ENCODE results near the gene ANKZF1.
"Not testable (repeated sequence)": the region's sequence is repeated elsewhere in the genome, so short reads cannot be mapped to it uniquely, and the experiment has no call there.

ANKZF1 gene, protein sequence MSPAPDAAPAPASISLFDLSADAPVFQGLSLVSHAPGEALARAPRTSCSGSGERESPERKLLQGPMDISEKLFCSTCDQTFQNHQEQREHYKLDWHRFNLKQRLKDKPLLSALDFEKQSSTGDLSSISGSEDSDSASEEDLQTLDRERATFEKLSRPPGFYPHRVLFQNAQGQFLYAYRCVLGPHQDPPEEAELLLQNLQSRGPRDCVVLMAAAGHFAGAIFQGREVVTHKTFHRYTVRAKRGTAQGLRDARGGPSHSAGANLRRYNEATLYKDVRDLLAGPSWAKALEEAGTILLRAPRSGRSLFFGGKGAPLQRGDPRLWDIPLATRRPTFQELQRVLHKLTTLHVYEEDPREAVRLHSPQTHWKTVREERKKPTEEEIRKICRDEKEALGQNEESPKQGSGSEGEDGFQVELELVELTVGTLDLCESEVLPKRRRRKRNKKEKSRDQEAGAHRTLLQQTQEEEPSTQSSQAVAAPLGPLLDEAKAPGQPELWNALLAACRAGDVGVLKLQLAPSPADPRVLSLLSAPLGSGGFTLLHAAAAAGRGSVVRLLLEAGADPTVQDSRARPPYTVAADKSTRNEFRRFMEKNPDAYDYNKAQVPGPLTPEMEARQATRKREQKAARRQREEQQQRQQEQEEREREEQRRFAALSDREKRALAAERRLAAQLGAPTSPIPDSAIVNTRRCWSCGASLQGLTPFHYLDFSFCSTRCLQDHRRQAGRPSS

DNA sequence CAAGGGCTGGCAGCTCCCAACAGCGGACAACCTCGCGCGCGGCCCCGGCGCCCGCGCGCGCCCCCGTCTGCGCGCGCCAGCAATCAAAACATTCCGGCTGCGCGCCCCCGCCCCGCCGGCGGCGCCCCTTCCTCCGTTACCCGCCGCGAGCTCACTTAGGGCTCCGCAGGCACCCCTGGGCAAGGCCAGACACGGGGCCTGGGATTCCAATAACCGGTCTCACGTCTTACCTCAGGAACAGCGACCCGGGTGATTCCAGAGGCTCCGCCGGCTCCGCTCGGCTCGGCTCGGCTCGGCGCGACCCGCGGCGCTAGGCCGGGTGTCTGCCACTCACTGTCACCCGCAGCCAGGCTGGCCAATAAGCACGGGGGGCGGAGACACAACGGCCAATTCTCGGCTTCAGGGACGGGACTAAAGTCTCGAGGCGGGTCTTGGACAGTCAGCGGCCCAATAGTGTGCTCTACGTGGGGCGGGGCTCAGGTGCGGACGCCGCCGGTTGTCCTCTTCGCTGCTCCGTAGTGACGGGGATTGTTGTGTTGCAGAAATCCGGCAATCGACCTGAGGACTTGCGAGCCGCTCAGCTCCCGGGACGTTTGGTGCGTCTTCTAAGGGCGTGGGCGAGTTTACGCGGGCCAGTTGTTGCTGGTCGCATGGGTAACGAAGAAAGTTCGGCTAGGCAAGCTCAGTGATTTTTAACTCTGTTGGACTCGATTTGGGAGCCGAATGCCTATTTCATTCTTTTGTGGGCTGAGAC, at the start of gene ANKZF1, which contains the start of gene ATG9A:
ANKZF1 (plus strand) TSS at position 502 of the 754 bp plus-strand sequence. CDS start 452 bp downstream, outside the sequence.
ATG9A (minus strand) TSS at position 332 of the 754 bp plus-strand sequence. CDS start 1,612 bp downstream, outside the sequence.
- Mint-ChIP-seq H3K27ac (peak within 1 kb of the TSS; percentile 98), H3K36me3 (peaks cover 6% of the 10 kb centered on the region), H3K4me3 (peak within 1 kb of the TSS; percentile 96), H3K9me3 (ENCODE audit: low read depth) (no peaks in the 10 kb centered on the region), H3K27me3 (no peaks in the 10 kb centered on the region), H3K4me1 (ENCODE audit: low read depth) (peaks cover 57% of the 10 kb centered on the region)

DNA sequence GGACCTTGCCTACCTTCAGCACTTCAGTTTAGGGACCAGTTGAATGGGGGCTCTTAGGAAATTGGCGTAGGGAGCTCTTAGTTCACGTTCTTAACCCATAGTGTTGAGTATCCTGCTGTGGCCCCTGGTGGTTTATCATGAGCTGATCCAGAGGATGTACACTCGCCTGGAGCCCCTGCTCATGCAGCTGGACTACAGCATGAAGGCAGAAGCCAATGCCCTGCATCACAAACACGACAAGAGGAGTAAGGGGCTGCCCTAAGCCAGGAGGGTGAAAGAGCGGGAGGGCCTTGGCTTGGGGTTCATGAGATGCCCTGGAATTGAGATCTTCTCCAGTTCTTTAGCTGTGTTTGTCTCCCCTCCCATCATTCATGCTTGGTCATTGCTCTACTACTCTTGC, 48.6 kb upstream of the ANKZF1 start:
- H3K4me1 Mint-ChIP-seq (ENCODE audit: low read depth) = peaks cover 48% of the 10 kb centered on the region
- H3K4me3 Mint-ChIP-seq = peak overlapping the region; percentile 27
- H3K27ac Mint-ChIP-seq = peak overlapping the region; percentile 31
- no peaks in the 10 kb centered on the region for H3K9me3 Mint-ChIP-seq (ENCODE audit: low read depth)
- H3K27me3 Mint-ChIP-seq = no peaks in the 10 kb centered on the region
- peaks cover 3% of the 10 kb centered on the region for H3K36me3 Mint-ChIP-seq

DNA sequence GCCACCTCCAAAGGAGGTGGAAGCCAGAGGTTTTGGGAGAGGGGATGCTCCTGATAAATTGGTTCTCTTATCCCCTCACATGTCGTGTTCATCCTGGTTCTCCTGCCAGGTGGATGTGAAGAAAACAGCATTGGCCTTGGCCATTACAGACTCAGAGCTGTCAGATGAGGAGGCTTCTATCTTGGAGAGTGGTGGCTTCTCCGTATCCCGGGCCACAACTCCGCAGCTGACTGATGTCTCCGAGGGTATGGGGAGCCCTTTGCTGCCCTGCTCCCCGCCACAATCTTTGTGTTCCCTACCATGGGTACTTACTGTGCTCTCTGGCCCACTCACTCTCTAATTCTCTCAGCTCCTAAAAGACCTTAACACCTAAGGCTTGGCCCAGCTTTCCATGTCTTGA, 48.1 kb upstream of the ANKZF1 start:
- H3K4me1 Mint-ChIP-seq (ENCODE audit: low read depth) = peaks cover 47% of the 10 kb centered on the region
- H3K4me3 Mint-ChIP-seq = peak overlapping the region; percentile 13
- H3K27ac Mint-ChIP-seq = peak overlapping the region; percentile 58
- no peaks in the 10 kb centered on the region for H3K9me3 Mint-ChIP-seq (ENCODE audit: low read depth)
- H3K27me3 Mint-ChIP-seq = no peaks in the 10 kb centered on the region
- H3K36me3 Mint-ChIP-seq = peaks cover 3% of the 10 kb centered on the region

DNA sequence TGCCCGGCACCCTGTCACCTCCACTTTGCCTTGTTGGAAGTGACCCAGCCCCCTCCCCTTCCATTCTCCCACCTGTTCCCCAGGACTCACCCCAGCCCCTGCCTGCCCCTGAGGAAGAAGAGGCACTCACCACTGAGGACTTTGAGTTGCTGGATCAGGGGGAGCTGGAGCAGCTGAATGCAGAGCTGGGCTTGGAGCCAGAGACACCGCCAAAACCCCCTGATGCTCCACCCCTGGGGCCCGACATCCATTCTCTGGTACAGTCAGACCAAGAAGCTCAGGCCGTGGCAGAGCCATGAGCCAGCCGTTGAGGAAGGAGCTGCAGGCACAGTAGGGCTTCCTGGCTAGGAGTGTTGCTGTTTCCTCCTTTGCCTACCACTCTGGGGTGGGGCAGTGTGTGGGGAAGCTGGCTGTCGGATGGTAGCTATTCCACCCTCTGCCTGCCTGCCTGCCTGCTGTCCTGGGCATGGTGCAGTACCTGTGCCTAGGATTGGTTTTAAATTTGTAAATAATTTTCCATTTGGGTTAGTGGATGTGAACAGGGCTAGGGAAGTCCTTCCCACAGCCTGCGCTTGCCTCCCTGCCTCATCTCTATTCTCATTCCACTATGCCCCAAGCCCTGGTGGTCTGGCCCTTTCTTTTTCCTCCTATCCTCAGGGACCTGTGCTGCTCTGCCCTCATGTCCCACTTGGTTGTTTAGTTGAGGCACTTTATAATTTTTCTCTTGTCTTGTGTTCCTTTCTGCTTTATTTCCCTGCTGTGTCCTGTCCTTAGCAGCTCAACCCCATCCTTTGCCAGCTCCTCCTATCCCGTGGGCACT, 47.1 kb upstream of the ANKZF1 start:
- Mint-ChIP-seq H3K4me1 (ENCODE audit: low read depth) (peaks cover 48% of the 10 kb centered on the region), H3K27ac (peak overlapping the region; percentile 70), H3K36me3 (peaks cover 7% of the 10 kb centered on the region), H3K4me3 (peak overlapping the region; percentile 17), H3K27me3 (no peaks in the 10 kb centered on the region), H3K9me3 (ENCODE audit: low read depth) (no peaks in the 10 kb centered on the region)

DNA sequence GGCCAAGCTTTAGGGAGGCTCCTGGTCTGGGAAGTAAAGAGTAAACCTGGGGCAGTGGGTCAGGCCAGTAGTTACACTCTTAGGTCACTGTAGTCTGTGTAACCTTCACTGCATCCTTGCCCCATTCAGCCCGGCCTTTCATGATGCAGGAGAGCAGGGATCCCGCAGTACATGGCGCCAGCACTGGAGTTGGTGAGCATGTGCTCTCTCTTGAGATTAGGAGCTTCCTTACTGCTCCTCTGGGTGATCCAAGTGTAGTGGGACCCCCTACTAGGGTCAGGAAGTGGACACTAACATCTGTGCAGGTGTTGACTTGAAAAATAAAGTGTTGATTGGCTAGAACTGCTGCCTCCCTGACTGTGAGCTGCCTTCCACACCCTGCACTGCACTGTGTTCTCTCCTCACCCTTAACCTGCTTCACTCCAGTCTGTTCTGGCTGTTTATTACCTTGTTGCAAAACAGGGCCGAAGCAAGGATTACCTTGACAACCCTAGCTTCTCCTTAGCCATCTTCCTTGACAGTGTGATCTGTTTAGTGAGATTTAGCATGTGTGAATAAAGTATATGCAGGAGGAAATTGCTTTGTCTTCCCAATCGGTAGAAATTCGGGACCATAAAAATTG, 46.3 kb upstream of the ANKZF1 start:
- Mint-ChIP-seq H3K4me1 (ENCODE audit: low read depth) (peaks cover 47% of the 10 kb centered on the region), H3K27ac (peak overlapping the region; percentile 70), H3K9me3 (ENCODE audit: low read depth) (no peaks in the 10 kb centered on the region)

DNA sequence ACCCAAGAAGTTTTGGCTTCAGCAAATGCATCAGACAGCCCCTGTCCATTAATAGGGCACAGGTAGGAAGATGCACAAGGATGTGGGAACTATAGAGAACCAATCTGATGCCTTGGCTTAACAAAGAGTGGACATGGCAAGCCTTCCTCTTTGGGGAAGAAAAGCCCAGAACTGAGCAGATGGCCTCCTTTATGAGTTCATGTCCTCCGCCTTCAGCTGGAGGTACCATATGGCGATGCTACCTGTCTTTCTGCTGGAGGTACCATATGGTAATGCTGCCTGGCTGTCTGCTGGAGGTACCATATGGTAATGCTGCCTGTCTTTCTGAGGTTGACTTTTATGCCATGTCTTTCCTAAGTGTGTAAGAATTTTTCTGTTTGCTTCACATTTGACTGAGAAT, 45.5 kb upstream of the ANKZF1 start:
- no peaks in the 10 kb centered on the region for H3K9me3 Mint-ChIP-seq (ENCODE audit: low read depth)
- peak overlapping the region; percentile 54 for H3K27ac Mint-ChIP-seq
- peaks cover 7% of the 10 kb centered on the region for H3K36me3 Mint-ChIP-seq
- peaks cover 45% of the 10 kb centered on the region for H3K4me1 Mint-ChIP-seq (ENCODE audit: low read depth)
- no peak overlapping the region for H3K4me3 Mint-ChIP-seq
- H3K27me3 Mint-ChIP-seq = no peaks in the 10 kb centered on the region

More for the DNA sequence above, 46.3 kb upstream of the ANKZF1 start:
- no peak overlapping the region for H3K4me3 Mint-ChIP-seq
- H3K36me3 Mint-ChIP-seq = peaks cover 7% of the 10 kb centered on the region
- no peaks in the 10 kb centered on the region for H3K27me3 Mint-ChIP-seq

DNA sequence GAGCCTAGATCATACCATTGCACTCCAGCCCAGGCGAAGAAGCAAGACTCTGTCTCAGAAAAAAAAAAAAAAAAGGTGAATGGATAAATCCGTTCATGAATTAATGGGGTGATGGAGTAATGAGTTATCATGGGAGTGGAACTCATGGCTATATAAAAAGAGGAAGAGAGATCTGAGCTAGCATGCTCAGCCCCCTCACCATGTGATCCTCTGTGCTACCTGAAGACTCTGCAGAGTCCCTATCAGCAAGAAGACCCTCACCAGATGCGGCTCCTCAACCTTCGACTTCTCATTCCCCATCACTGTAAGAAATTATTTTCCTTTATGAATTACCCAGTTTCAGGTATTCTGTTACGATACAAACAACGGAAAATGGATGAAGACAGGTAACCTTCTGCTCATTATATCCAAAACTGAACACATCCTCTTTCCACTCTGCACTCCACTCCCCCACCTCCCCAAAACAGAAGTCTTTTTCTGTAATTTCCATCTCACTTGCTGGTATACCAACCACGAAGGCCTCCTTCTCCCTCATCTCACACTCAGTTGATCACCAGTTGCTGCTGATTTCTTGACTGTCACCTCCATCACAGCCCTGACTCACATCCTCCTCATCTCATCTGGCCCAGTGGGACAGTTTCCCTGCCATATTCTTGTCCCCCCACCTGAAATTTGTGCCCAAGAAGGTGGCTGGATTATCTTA, 42.7 kb upstream of the ANKZF1 start:
- H3K9me3 Mint-ChIP-seq (ENCODE audit: low read depth) = no peaks in the 10 kb centered on the region
- no peaks in the 10 kb centered on the region for H3K27me3 Mint-ChIP-seq
- peaks cover 20% of the 10 kb centered on the region for H3K4me1 Mint-ChIP-seq (ENCODE audit: low read depth)
- no peak overlapping the region for H3K4me3 Mint-ChIP-seq
- peak overlapping the region; percentile 65 for H3K27ac Mint-ChIP-seq
- peaks cover 7% of the 10 kb centered on the region for H3K36me3 Mint-ChIP-seq

DNA sequence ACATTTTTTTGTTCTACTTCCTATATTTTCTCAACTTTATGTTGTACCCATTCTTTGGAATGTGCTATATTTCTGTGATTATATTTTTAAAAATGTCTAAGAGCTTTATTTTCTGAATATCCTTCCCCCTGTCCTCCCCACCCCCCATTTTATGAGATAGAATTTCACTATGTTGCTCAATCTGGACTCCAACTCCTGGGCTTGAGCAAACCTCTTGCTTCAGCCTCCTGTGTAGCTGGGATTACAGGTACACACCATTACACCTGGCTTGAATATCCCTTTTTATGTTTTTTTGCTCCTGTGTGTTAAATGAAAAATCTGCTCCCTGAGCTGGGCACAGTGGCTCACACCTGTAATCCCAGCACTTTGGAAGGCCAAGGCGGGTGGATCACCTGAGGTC, 32.2 kb upstream of the ANKZF1 start:
- Mint-ChIP-seq H3K4me3 (no peak overlapping the region), H3K36me3 (peaks cover 2% of the 10 kb centered on the region), H3K27ac (no peak overlapping the region)

DNA sequence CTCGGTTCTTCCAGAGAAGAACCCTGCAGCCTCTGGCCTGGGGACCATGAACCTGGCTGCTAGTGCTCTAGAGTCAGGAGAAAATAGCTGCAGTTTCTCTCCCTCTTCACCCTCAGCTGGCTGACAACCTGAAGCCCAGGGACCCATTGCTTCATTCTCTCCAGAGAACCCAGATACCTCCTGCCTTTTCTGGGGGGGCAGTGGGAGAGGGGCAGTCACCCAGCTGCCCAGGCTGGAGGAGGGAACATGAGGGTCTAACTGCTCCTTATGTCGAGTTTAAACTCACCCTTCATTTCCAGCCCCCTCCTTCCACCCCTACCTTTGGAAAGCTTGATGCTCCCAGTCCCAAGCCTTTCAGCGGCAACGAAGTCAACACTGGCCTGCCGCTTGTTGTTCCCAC, 30.6 kb upstream of the ANKZF1 start:
- H3K4me1 Mint-ChIP-seq (ENCODE audit: low read depth) = peaks cover 26% of the 10 kb centered on the region
- peaks cover 2% of the 10 kb centered on the region for H3K36me3 Mint-ChIP-seq
- no peaks in the 10 kb centered on the region for H3K27me3 Mint-ChIP-seq
- H3K27ac Mint-ChIP-seq = peak overlapping the region; percentile 6
- no peaks in the 10 kb centered on the region for H3K9me3 Mint-ChIP-seq (ENCODE audit: low read depth)
- peak overlapping the region; percentile 65 for H3K4me3 Mint-ChIP-seq

More for the DNA sequence above, 32.2 kb upstream of the ANKZF1 start:
- Mint-ChIP-seq H3K27me3 (no peaks in the 10 kb centered on the region), H3K4me1 (ENCODE audit: low read depth) (peaks cover 26% of the 10 kb centered on the region), H3K9me3 (ENCODE audit: low read depth) (no peaks in the 10 kb centered on the region)

DNA sequence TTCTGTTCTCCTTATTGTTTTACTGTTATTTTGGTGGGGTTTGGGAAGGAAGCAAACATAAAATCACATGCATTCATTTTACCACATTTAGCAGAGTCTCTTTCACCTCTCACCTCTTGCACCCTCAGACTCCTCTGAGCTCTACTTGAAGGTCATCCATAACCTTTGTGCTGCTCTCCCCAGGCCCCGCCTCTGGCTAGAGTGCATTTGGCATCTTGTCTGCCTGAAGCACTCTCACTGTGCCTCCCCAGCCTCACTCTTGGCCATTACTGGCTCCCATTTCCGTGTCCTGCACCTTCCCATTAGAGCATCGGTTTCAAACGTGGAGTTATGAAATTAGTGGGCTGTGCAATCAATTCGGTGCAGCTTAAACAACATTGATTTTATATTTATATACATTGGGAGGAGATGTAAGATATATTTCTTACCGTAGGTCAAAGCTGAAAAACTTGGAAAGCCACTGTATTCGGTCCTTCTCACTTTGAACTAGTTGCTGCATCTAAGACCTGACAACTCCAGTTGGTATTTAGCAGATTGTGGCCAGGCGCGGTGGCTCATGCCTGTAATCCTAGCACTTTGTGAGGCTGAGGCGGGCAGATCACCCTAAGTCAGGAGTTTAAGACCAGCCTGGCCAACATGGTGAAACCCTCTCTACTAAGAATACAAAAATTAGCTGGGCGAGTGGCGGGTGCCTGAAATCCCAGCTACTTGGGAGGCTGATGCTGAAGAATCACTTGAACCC, 30.0 kb upstream of the ANKZF1 start:
- Mint-ChIP-seq H3K4me1 (ENCODE audit: low read depth) (peaks cover 26% of the 10 kb centered on the region), H3K9me3 (ENCODE audit: low read depth) (no peaks in the 10 kb centered on the region), H3K36me3 (peaks cover 4% of the 10 kb centered on the region), H3K27me3 (no peaks in the 10 kb centered on the region), H3K27ac (peak overlapping the region; percentile 56), H3K4me3 (peak overlapping the region; percentile 65)

DNA sequence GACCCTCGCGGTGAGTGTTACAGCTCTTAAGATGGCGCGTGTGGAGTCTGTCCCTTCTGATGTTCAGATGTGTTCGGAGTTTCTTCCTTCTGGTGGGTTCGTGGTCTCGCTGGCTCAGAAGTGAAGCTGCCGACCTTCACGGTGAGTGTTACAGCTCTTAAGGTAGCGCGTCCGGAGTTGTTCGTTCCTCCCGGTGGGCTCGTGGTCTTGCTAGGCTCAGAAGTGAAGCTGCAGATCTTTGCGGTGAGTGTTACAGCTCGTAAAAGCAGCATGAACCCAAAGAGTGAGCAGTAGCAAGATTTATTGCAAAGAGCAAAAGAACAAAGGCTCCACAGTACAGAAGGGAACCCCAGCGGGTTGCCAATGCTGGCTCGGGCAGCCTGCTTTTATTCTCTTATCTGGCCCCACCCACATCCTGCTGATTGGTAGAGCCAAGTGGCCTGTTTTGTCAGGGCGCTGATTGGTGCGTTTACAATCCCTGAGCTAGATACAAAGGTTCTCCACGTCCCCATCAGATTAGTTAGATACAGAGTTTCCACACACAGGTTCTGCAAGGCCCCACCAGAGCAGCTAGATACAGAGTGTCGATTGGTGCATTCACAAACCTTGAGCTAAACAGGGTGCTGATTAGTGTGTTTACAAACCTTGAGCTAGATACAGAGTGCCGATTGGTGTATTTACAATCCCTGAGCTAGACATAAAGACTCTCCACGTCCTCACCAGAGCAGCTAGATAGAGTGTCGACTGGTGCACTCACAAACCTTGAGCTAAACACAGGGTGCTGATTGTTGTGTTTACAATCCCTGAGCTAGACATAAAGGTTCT, 28.9 kb upstream of the ANKZF1 start:
- H3K4me3 Mint-ChIP-seq = peak overlapping the region; percentile 89
- not testable (repeated sequence) for H3K27me3 Mint-ChIP-seq; H3K36me3 Mint-ChIP-seq; H3K9me3 Mint-ChIP-seq (ENCODE audit: low read depth)
- peak overlapping the region; percentile 94 for H3K27ac Mint-ChIP-seq
- H3K4me1 Mint-ChIP-seq (ENCODE audit: low read depth) = peaks cover 29% of the 10 kb centered on the region

DNA sequence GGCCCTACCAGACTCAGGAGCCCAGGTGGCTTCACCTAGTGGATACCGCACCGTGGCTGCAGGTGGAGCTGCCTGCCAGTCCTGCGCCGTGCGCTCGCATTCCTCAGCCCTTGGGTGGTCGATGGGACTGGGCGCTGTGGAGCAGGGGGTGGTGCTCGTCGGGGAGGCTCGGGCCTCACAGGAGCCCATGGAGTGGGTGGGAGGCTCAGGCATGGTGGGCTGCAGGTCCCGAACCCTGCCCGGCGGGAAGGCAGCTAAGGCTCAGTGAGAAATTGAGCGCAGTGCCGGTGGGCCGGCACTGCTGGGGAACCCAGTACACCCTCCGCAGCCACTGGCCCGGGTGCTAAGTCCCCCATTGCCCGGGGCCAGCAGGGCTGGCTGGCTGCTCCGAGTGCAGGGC, 28.3 kb upstream of the ANKZF1 start:
- H3K36me3 Mint-ChIP-seq; H3K9me3 Mint-ChIP-seq (ENCODE audit: low read depth); H3K4me3 Mint-ChIP-seq; H3K27ac Mint-ChIP-seq; H3K27me3 Mint-ChIP-seq: not testable (repeated sequence)
- peaks cover 33% of the 10 kb centered on the region for H3K4me1 Mint-ChIP-seq (ENCODE audit: low read depth)
